H9 (cell line): ENCODE measurements around the gene NARF. TPM values are rescaled to one million over a fixed set of nuclear protein-coding genes. Genes with fewer than 3 reads are reported as not detected.

ENCODE experiments used
- DNase-seq: peaks from one replicate; pipeline ENCODE4 v3.0.0-alpha.2; 2017
- H2AFZ ChIP-seq: one replicate; pipeline ENCODE4 v1.6.1; 2013; ENCODE audit warnings: mild to moderate bottlenecking, low read length, control low read depth, moderate library complexity
- H2AK5ac ChIP-seq: 2 replicates; pipeline ENCODE4 v1.6.1; 2013; ENCODE audit warnings: low read length, control low read depth, mixed read lengths; ENCODE audit not compliant: insufficient read length
- H2BK120ac ChIP-seq: one replicate; pipeline ENCODE4 v1.6.1; 2013; ENCODE audit warnings: low read depth, mild to moderate bottlenecking, low read length, control low read depth, inconsistent platforms; ENCODE audit not compliant: poor library complexity, severe bottlenecking
- H2BK12ac ChIP-seq: 2 replicates; pipeline ENCODE4 v1.6.1; 2013; ENCODE audit warnings: low read length, control low read depth, mixed read lengths, low read depth; ENCODE audit not compliant: insufficient read length
- H2BK15ac ChIP-seq: 2 replicates; pipeline ENCODE4 v1.6.1; 2013; ENCODE audit warnings: low read depth, low read length, control low read depth
- H2BK20ac ChIP-seq: one replicate; pipeline ENCODE4 v1.6.1; 2013; ENCODE audit warnings: low read depth, mild to moderate bottlenecking, low read length, control low read depth, inconsistent platforms; ENCODE audit not compliant: poor library complexity, severe bottlenecking
- H2BK5ac ChIP-seq: 2 replicates; pipeline ENCODE4 v1.6.1; 2013; ENCODE audit warnings: low read length, control low read depth, mixed read lengths; ENCODE audit not compliant: insufficient read length
- H3K14ac ChIP-seq: 2 replicates; pipeline ENCODE4 v1.6.1; 2013; ENCODE audit warnings: low read length, control low read depth; ENCODE audit not compliant: insufficient read depth
- H3K18ac ChIP-seq: 2 replicates; pipeline ENCODE4 v1.6.1; 2013; ENCODE audit warnings: low read depth, mild to moderate bottlenecking, mixed read lengths, low read length, control low read depth; ENCODE audit not compliant: insufficient read length
- H3K23ac ChIP-seq: 2 replicates; pipeline ENCODE4 v1.6.1; 2013; ENCODE audit warnings: low read length, control low read depth, mixed read lengths, low read depth; ENCODE audit not compliant: insufficient read length
- H3K23me2 ChIP-seq: 2 replicates; pipeline ENCODE4 v1.6.1; 2013; ENCODE audit warnings: low read depth, mild to moderate bottlenecking, mixed read lengths, low read length, control low read depth; ENCODE audit not compliant: insufficient read length, poor library complexity, severe bottlenecking
- H3K27ac ChIP-seq: 2 replicates; pipeline ENCODE4 v1.5.1; 2013; ENCODE audit warnings: low read length, control low read depth, mixed read lengths, low read depth; ENCODE audit not compliant: insufficient read length
- H3K27me3 ChIP-seq: 2 replicates; pipeline ENCODE4 v1.6.1; 2013; ENCODE audit warnings: low read length, control low read depth, inconsistent platforms; ENCODE audit not compliant: insufficient read depth
- H3K4ac ChIP-seq: 2 replicates; pipeline ENCODE4 v1.6.1; 2013; ENCODE audit warnings: low read depth, mild to moderate bottlenecking, control low read depth, inconsistent platforms, low read length, moderate library complexity
- H3K4me1 ChIP-seq: 2 replicates; pipeline ENCODE4 v1.6.1; 2013; ENCODE audit warnings: low read length, control low read depth, inconsistent platforms; ENCODE audit not compliant: insufficient read depth
- H3K4me2 ChIP-seq: 2 replicates; pipeline ENCODE4 v1.6.1; 2013; ENCODE audit warnings: low read length, control low read depth, mixed read lengths; ENCODE audit not compliant: insufficient read length, insufficient read depth
- H3K56ac ChIP-seq: 2 replicates; pipeline ENCODE4 v1.6.1; 2013; ENCODE audit warnings: low read depth, mild to moderate bottlenecking, mixed read lengths, low read length, control low read depth; ENCODE audit not compliant: insufficient read length
- H3K79me1 ChIP-seq: 2 replicates; pipeline ENCODE4 v1.6.1; 2013; ENCODE audit warnings: low read depth, mild to moderate bottlenecking, moderate library complexity, low read length, control low read depth, inconsistent platforms; ENCODE audit not compliant: insufficient read depth, poor library complexity, severe bottlenecking
- H3K79me2 ChIP-seq: 2 replicates; pipeline ENCODE4 v1.6.1; 2013; ENCODE audit warnings: low read length, control low read depth, inconsistent platforms; ENCODE audit not compliant: insufficient read depth
- H3K9ac ChIP-seq: 2 replicates; pipeline ENCODE4 v1.6.1; 2013; ENCODE audit warnings: low read length, control low read depth, mixed read lengths; ENCODE audit not compliant: insufficient read length; ENCODE audit errors: extremely low read depth
- H3K9me3 ChIP-seq: one replicate; pipeline ENCODE4 v1.6.1; 2013; ENCODE audit warnings: low read depth, low read length, inconsistent platforms; ENCODE audit not compliant: control insufficient read depth
- H3T11ph ChIP-seq: one replicate; pipeline ENCODE4 v1.6.1; 2013; ENCODE audit warnings: mild to moderate bottlenecking, low read length, control low read depth, inconsistent platforms
- H4K20me1 ChIP-seq: one replicate; pipeline ENCODE4 v1.6.1; 2013; ENCODE audit not compliant: control insufficient read depth, insufficient read length, insufficient read depth
- H4K5ac ChIP-seq: 2 replicates; pipeline ENCODE4 v1.6.1; 2013; ENCODE audit warnings: low read depth, mild to moderate bottlenecking, mixed read lengths, low read length, control low read depth; ENCODE audit not compliant: insufficient read length
- H4K8ac ChIP-seq: replicated peaks from 2 replicates; pipeline ENCODE4 v1.6.1; 2013; ENCODE audit warnings: low read length, control low read depth, mixed read lengths, low read depth; ENCODE audit not compliant: insufficient read length
- H4K91ac ChIP-seq: 2 replicates; pipeline ENCODE4 v1.6.1; 2013; ENCODE audit warnings: low read depth, mild to moderate bottlenecking, moderate library complexity, mixed read lengths, low read length, control low read depth; ENCODE audit not compliant: insufficient read length
- H3K27ac Mint-ChIP-seq, 3 experiments: 2 replicates in 2 of 3; 3 replicates in 1 of 3; pipeline ENCODE4 v1.8.0; 2020 to 2021; ENCODE audit warnings: mixed read lengths in 3 of 3, mild to moderate bottlenecking in 1 of 3, moderate library complexity in 1 of 3
- H3K27me3 Mint-ChIP-seq: 2 replicates; pipeline ENCODE4 v1.8.0; 2021; ENCODE audit warnings: low read depth, mild to moderate bottlenecking, moderate library complexity, mixed read lengths
- H3K36me3 Mint-ChIP-seq, 3 experiments: 2 replicates in 2 of 3; 3 replicates in 1 of 3; pipeline ENCODE4 v1.8.0; 2020 to 2021; ENCODE audit warnings: low read depth in 3 of 3, mixed read lengths in 3 of 3; ENCODE audit not compliant: insufficient read depth in 1 of 3
- H3K4me1 Mint-ChIP-seq, 2 experiments: 2 replicates each; pipeline ENCODE4 v1.8.0; 2020; ENCODE audit warnings: mixed read lengths in 2 of 2
- H3K4me3 Mint-ChIP-seq, 2 experiments: 2 replicates in 1 of 2; 3 replicates in 1 of 2; pipeline ENCODE4 v1.8.0; 2020 to 2021; ENCODE audit warnings: mild to moderate bottlenecking in 2 of 2, mixed read lengths in 2 of 2, moderate library complexity in 1 of 2
- H3K9me3 Mint-ChIP-seq, 2 experiments: 2 replicates in 1 of 2; 3 replicates in 1 of 2; pipeline ENCODE4 v1.8.0; 2020; ENCODE audit warnings: mild to moderate bottlenecking in 2 of 2, mixed read lengths in 2 of 2, moderate library complexity in 1 of 2
- WGBS: extraction: QIAGEN DNeasy Blood & Tissue Kit; methylation state at CpG from one replicate; pipeline ENCODE4 v1.1.7; 2013; ENCODE audit warnings: missing lambda C conversion rate, low lambda C conversion rate, mixed read lengths; ENCODE audit not compliant: insufficient read length; ENCODE audit errors: extremely low coverage; 5-methylcytosine and 5-hydroxymethylcytosine counted together
- total RNA-seq: library from RNA; stranded (reverse); gene quantifications from 2 replicates; pipeline ENCODE4 v1.2.1, GENCODE V29; 2021
- TF ChIP-seq, protein P1 (sequence below): fragments of 200-600 bp; sonication (generic); conservative IDR thresholded peaks from 3 replicates; pipeline ENCODE4 v1.8.0; 2021; ENCODE audit warnings: antibody characterized with exemption, mild to moderate bottlenecking

NARF gene
- total RNA-seq, 1 experiment from 2014 or later: 124 TPM

DNA sequence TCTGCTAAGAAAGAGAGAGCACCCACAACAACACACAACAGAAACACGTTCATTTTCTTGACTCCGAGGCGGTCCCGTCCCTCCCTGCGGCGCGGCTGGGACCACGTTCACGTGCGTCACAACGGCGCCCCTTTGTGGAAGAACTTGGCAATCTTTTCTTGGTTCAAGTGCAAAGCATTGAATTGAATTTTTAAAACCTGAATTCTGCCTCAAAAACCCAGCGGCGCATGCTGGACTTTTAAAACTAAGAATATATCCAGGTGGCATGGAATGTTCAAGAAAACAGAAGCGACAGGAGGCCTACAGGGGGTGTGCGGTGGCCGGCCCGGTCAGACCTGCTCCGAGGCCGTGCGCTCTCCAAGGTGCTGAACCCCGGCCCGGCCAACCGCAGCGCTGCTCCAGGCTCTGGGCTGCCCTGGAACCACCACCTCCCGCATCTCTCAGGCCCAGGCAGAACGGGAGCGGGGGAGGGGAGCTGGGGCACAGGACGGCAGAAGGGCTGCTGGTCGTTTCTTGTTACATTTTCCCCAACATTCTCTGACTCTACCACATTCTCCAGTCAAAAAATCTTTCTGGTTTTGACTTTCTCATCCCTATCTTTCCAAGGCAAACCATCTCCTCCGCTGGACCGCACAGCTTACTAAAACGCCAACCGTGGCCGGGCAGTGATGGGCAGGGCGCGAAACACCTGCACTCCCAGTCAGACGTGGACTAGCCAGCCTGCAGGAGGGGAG lies 43.8 kb upstream of the NARF start:
- no peak overlapping the region for H3K27ac Mint-ChIP-seq
- H3K27me3 ChIP-seq: no peaks in the 10 kb centered on the region
- H3K4me1 Mint-ChIP-seq: peaks cover 14 to 23% of the 10 kb centered on the region in 2 experiments
- no peak overlapping the region for H4K8ac ChIP-seq
- no peak overlapping the region for H3T11ph ChIP-seq
- no peaks in the 10 kb centered on the region for H3K9me3 Mint-ChIP-seq
- H2BK120ac ChIP-seq: no peak overlapping the region
- H3K18ac ChIP-seq: no peak overlapping the region
- H3K14ac ChIP-seq: no peak overlapping the region
- no peak overlapping the region for H3K4me2 ChIP-seq
- H3K27me3 Mint-ChIP-seq: peaks cover 3% of the 10 kb centered on the region
- no peak overlapping the region for H4K5ac ChIP-seq
- H3K4ac ChIP-seq: no peak overlapping the region
- DNase-seq: peak; percentile 95
- no peak overlapping the region for H2BK5ac ChIP-seq
- H2BK15ac ChIP-seq: no peak overlapping the region
- H2BK20ac ChIP-seq: no peak overlapping the region
- no peak overlapping the region for H3K27ac ChIP-seq
- no peaks in the 10 kb centered on the region for H3K79me2 ChIP-seq
- H3K23me2 ChIP-seq: peaks cover 3% of the 10 kb centered on the region
- TF ChIP-seq, protein P1, sequence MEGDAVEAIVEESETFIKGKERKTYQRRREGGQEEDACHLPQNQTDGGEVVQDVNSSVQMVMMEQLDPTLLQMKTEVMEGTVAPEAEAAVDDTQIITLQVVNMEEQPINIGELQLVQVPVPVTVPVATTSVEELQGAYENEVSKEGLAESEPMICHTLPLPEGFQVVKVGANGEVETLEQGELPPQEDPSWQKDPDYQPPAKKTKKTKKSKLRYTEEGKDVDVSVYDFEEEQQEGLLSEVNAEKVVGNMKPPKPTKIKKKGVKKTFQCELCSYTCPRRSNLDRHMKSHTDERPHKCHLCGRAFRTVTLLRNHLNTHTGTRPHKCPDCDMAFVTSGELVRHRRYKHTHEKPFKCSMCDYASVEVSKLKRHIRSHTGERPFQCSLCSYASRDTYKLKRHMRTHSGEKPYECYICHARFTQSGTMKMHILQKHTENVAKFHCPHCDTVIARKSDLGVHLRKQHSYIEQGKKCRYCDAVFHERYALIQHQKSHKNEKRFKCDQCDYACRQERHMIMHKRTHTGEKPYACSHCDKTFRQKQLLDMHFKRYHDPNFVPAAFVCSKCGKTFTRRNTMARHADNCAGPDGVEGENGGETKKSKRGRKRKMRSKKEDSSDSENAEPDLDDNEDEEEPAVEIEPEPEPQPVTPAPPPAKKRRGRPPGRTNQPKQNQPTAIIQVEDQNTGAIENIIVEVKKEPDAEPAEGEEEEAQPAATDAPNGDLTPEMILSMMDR: peak; percentile 87
- H2BK12ac ChIP-seq: no peak overlapping the region
- no peaks in the 10 kb centered on the region for H3K79me1 ChIP-seq
- no peak overlapping the region for H2AK5ac ChIP-seq
- H3K23ac ChIP-seq: no peak overlapping the region
- no peaks in the 10 kb centered on the region for H4K20me1 ChIP-seq
- H3K9ac ChIP-seq: no peak overlapping the region
- H2AFZ ChIP-seq: no peak overlapping the region
- peaks cover 3 to 9% (median 5%) of the 10 kb centered on the region in 3 experiments; a peak in 6 of 7 replicates for H3K36me3 Mint-ChIP-seq
- no peaks in the 10 kb centered on the region for H3K4me1 ChIP-seq
- H4K91ac ChIP-seq: no peak overlapping the region
- no peak overlapping the region for H3K56ac ChIP-seq
- no peaks in the 10 kb centered on the region for H3K9me3 ChIP-seq
- WGBS: no CpG with 5 or more reads among the region's 38 CpGs
- H3K4me3 Mint-ChIP-seq: peak overlapping the region in 1 of 2 experiments; percentile 27; a peak in 1 of 5 replicates
